Glomerular endothelial cell (primary cell): ENCODE measurements around the gene TMEM120A. TPM values are rescaled to one million over a fixed set of nuclear protein-coding genes. Genes with fewer than 3 reads are reported as not detected.

Experiments
- DNase-seq: peaks from one replicate; pipeline ENCODE4 v3.0.0-alpha.2; 2011; ENCODE audit warnings: low read depth, low spot score; ENCODE audit errors: extremely low read depth
- total RNA-seq: library from RNA; depleted of rRNA; stranded (reverse); fragments of >200 nt; gene quantifications from 2 replicates; pipeline ENCODE4 v1.2.3, GENCODE V29; 2015

TMEM120A gene
- total RNA-seq, 1 donor from 2014 or later = 18.6 TPM

- DNase-seq = no peak
Observed at GRCh38 chr7:75981453-75982305, 12.7 kb downstream of the TMEM120A start.

GRCh38 chr7:75981203-75981452 lies 13.3 kb downstream of the TMEM120A start:
- DNase-seq = no peak

- no peak for DNase-seq
Observed at GRCh38 chr7:75980430-75981202, 13.8 kb downstream of the TMEM120A start.

GRCh38 chr7:75979759-75980429 lies 14.5 kb downstream of the TMEM120A start:
- no peak for DNase-seq

- no peak for DNase-seq
Observed at GRCh38 chr7:75977743-75978142, 16.7 kb downstream of the TMEM120A start.

- no peak for DNase-seq
Observed at GRCh38 chr7:75971961-75972763, 22.2 kb downstream of the TMEM120A start.

GRCh38 chr7:75971309-75971960 lies 23.0 kb downstream of the TMEM120A start:
- no peak for DNase-seq

GRCh38 chr7:75969704-75970498 lies 24.5 kb downstream of the TMEM120A start:
- DNase-seq = no peak

GRCh38 chr7:75969182-75969581 lies 25.2 kb downstream of the TMEM120A start:
- no peak for DNase-seq

- DNase-seq = no peak
Observed at GRCh38 chr7:75968561-75969001, 25.8 kb downstream of the TMEM120A start.

- no peak for DNase-seq
Observed at GRCh38 chr7:75968012-75968411, 26.4 kb downstream of the TMEM120A start.

GRCh38 chr7:75967487-75967997 lies 26.9 kb downstream of the TMEM120A start:
- DNase-seq = no peak

- no peak for DNase-seq
Observed at GRCh38 chr7:75967055-75967454, 27.3 kb downstream of the TMEM120A start.

GRCh38 chr7:75966190-75966961 lies 28.0 kb downstream of the TMEM120A start:
- DNase-seq = no peak

GRCh38 chr7:75965617-75966016 lies 28.8 kb downstream of the TMEM120A start:
- DNase-seq = no peak

GRCh38 chr7:75963381-75963995 lies 30.9 kb downstream of the TMEM120A start:
- no peak for DNase-seq

- no peak for DNase-seq
Observed at GRCh38 chr7:75962607-75963380, 31.6 kb downstream of the TMEM120A start.
